Measurements from ENCODE around the gene IDH3B. TPM values are rescaled to one million over a fixed set of nuclear protein-coding genes. Genes with fewer than 3 reads are reported as not detected.

Gene IDH3B
- total and polyA plus RNA-seq, 2 of the 8 experiments (the other 6 are each of a cell fraction or from before 2014, with no cell fraction given) = 110 to 167 TPM

DNA sequence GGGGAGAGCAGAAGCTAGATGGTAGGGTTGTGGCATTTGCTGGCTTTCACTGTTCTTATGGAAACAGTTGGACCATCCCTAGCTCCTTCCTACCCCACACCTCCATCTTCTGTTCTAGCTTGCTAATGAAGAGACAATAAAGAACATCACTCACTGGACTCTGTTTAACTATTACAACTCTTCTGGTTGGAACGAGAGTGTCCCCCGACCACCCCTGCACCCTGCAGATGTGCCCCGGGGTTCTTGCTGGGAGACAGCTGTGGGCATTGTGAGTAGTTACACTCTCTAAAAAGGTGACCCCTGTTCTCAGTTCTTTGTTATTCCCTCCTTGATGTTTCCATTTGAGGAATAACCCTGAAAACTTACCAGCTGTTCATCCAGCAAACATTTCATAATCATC lies 51.9 kb downstream of the IDH3B start:
- Histone ChIP-seq H3K18ac (ENCODE audit: extremely low read depth, low read length) (no peak overlapping the region), H2BK12ac (ENCODE audit: low read depth, low read length) (no peak overlapping the region), H2BK5ac (ENCODE audit: low read depth, low read length) (no peak overlapping the region), H4K20me1 (replicated peaks in 1 of 2; ENCODE audit: control insufficient read depth in 1 of 2, insufficient read depth in 2 of 2, low read length in 2 of 2) (no peaks in the 10 kb centered on the region), H4K5ac (ENCODE audit: insufficient read length, low read depth, low read length) (no peak overlapping the region), H3K27ac (ENCODE audit: low read depth, low read length) (no peak overlapping the region), H2AFZ (ENCODE audit: low read length) (no peak overlapping the region), H2BK20ac (ENCODE audit: low read length) (no peak overlapping the region), H3K4me2 (ENCODE audit: insufficient read depth in 1 of 2, low read depth in 2 of 2, low read length in 2 of 2) (no peak overlapping the region), H2BK15ac (ENCODE audit: low read length) (no peak overlapping the region), H3K36me3 (ENCODE audit: control insufficient read depth in 2 of 4, insufficient read depth in 4 of 4, low read length in 3 of 4) (no peaks in the 10 kb centered on the region; a peak in 1 of 8 replicates), H3K4ac (replicated peaks; ENCODE audit: insufficient read length, low read depth, low read length) (no peak overlapping the region), H2BK120ac (replicated peaks; ENCODE audit: low read depth, low read length) (no peak overlapping the region), H3K23ac (ENCODE audit: insufficient read length) (no peak overlapping the region), H4K91ac (replicated peaks; ENCODE audit: insufficient read length, low read length) (no peak overlapping the region), H3K9ac (replicated peaks in 1 of 4; ENCODE audit: extremely low read depth in 1 of 4, low read depth in 3 of 4, low read length in 3 of 4) (no peak overlapping the region), H4K8ac (ENCODE audit: extremely low read depth, insufficient read depth, low read length) (no peak overlapping the region), H3K56ac (replicated peaks; ENCODE audit: insufficient read length, low read depth, low read length) (no peak overlapping the region), H3K23me2 (ENCODE audit: low read depth, low read length) (no peaks in the 10 kb centered on the region; the same call in 1 of the 2 replicates), H3K9me3 (ENCODE audit: insufficient read depth in 2 of 2, low read depth in 1 of 2, low read length in 1 of 2) (peaks cover 3 to 5% of the 10 kb centered on the region in 2 experiments; a peak in 3 of 4 replicates), H3K4me3 (ENCODE audit: extremely low read depth in 1 of 4, insufficient read depth in 2 of 4, low read depth in 3 of 4, low read length in 4 of 4) (no peak overlapping the region), H3K14ac (ENCODE audit: insufficient read length) (no peak overlapping the region), H3K79me1 (ENCODE audit: low read depth, low read length) (no peaks in the 10 kb centered on the region), H3K79me2 (ENCODE audit: control insufficient read depth in 1 of 2, insufficient read depth in 2 of 2, low read length in 2 of 2) (no peaks in the 10 kb centered on the region), H3K27me3 (replicated peaks in 1 of 4; ENCODE audit: control insufficient read depth in 3 of 4, extremely low read depth in 1 of 4, insufficient read depth in 3 of 4, low read length in 3 of 4) (peaks cover 0 to 3% (median 0%) of the 10 kb centered on the region in 4 experiments; a peak in 1 of 7 replicates), H2AK5ac (ENCODE audit: low read depth, low read length) (no peak overlapping the region), H3K4me1 (replicated peaks in 1 of 4; ENCODE audit: control insufficient read depth in 3 of 4, insufficient read depth in 4 of 4, low read length in 3 of 4) (no peaks in the 10 kb centered on the region)
- POLR2A ChIA-PET (ENCODE audit: partially characterized antibody) = interaction anchor here (1.0 kb wide), 1 partner anchor 34 kb away, joined by 3 read pairs; no protein-coding TSS in a partner anchor
- 76% methylated on average over 3 of the region's 3 CpGs; no CpG with 5 or more reads in 1 of the 2 experiments for WGBS, 2 experiments (ENCODE audit: extremely low coverage in 1 of 2, insufficient coverage in 1 of 2, insufficient read length in 1 of 2, insufficient replicate concordance in 2 of 2, low coverage in 1 of 2, low lambda C conversion rate in 2 of 2, missing lambda C conversion rate in 1 of 2)
- no peak for FAIRE-seq
- CTCF ChIA-PET (ENCODE audit: partially characterized antibody) = no interaction called here
- no peak for DNase-seq (ENCODE audit: low read depth in 1 of 2, low spot score in 2 of 2)
- no peak for TF ChIP-seq CBX8 (IDR thresholded peaks at IDR 0.05; ENCODE audit: borderline replicate concordance, low read depth, low read length)
- no peak for TF ChIP-seq ASH2L (IDR thresholded peaks at IDR 0.05; ENCODE audit: low read length)
- no peak for TF ChIP-seq FOSL1 (IDR thresholded peaks at IDR 0.05; ENCODE audit: insufficient read depth, low read depth, low read length)
- TF ChIP-seq GTF2F1 (IDR thresholded peaks at IDR 0.05; ENCODE audit: borderline replicate concordance, low read depth, low read length) = no peak

Measured in H1 (cell line).